Fibroblast of the conjunctiva (primary cell): ENCODE data around the gene RCN1.
A peak's percentile ranks its signal among the peaks of the same experiment; 100 is the strongest.
"Not testable (repeated sequence)": the region's sequence is repeated elsewhere in the genome, so short reads cannot be mapped to it uniquely, and the experiment has no call there.

Source experiments
- DNase-seq: peaks from one replicate; pipeline ENCODE4 v3.0.0-alpha.2; 2010; ENCODE audit warnings: low read depth

RCN1 gene

DNA sequence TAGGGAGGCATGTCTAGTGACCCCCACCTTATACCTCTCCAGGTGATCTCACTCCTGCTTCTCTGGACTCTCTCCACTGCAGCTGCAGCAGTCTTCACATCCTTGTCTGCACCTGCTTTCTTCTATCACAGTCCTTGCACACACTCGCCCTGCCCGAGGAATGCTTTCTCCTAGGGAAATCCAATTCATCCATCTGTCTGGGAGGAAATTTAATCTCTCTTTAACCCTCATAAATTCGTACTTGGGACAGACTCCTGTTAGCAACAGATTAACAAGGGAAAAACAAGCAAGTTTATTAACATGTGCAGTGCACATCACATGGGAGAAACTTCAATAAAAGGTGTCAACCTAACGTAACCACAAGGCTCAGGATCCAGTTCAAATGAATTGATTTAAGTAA lies 11.3 kb upstream of the RCN1 start:
- no peak for DNase-seq

DNA sequence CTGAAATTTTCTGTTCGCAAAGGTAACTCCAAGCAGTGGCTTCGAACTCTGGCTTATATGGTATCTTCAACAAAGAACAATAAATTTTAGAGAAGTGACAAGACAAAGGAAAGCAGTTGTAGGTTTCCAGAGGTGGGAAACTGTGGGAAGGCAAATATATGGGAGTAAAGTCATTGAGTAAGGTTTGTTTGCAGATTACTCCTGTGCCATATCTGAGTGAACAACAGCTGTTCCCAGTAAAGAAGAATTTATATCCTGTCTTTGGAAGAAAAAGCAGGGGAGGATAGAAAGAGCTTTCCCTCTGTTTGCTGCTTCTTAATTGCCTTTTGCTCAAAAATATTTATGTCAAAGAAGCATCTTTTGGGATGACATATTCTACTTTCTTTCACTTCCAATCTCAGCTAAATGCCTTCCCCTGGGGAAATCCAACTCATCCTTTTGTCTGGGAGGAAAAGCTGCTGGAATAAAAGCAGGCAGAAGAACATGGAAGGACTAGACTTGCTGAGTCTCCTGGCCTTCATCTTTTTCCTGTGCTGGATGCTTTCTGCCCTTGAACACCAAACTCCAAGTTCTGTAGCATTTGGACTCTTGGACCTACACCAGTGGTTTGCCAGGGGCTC lies 10.4 kb upstream of the RCN1 start:
- DNase-seq: no peak

DNA sequence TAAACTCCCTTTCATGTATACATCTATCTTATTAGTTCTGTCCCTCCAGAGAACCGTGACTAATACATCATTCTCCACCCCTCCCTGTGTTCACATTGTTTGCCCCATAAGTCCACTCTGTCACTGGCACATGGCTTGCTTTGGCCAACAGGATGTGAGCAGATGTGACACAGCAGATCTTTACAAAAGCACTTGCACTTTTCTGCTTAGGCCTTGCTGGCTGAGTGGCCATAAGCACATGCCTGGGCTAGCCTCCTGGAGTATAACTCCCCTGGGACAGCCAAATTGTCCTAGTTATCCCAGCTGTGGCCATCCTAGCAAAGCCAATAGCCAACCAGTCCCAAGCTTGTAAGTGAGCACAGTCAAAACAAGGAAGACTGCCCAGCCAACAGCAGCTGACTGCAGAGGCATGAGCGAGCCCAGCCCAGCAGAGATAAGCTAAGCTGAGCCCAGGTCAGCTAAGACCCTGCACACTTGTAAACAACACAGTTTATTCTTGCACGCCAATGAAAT lies 9.7 kb upstream of the RCN1 start:
- peak; percentile 5 for DNase-seq

DNA sequence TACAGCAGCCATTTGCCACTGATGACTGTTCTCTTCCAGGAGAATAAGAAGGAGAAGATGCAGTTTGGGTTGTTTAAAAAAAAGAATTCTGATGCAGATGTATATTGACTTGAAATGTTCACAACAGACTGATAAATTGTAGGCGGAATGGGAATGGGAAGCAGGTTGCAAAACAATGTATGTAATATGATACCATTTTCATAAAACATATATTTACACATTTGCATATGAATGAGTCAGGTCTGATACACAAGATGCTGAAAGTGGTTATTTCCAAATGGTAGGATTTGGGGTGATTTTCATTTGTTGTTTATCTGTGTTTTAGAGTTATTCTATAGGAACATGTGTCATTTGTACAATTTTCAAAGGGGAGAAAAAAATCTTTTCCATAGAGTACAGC lies 9.0 kb upstream of the RCN1 start:
- no peak for DNase-seq

DNA sequence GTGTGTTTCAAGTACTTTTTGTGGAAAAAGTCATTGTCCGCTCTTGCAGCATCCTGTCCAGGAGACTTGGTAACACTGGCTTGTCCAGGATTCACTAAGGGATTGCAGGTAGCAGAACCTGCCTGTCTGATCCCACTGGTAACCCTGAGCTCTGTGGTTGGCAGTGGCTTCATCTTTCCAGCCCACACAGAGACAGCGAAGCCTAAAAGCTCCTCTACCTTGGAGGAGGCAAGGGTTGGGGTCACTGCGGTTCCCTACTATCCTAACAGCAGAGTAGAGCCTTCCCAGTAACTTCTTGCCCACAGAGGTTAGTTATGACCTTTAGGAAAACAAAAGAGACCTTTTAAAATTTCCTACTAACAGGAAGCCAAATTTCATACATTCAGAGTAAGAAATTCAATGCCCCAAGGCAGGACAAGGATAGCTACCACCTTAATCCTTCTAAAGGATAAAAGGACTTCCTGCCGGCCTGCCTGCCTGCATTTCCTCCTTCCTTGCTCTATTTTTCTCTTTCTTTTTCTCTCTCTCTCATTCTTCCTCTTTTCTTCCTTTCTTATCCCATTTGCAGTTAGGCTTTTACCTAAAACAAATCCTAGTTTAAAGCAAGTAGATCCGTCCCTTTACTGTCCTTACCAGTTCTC lies 8.4 kb upstream of the RCN1 start:
- no peak for DNase-seq

DNA sequence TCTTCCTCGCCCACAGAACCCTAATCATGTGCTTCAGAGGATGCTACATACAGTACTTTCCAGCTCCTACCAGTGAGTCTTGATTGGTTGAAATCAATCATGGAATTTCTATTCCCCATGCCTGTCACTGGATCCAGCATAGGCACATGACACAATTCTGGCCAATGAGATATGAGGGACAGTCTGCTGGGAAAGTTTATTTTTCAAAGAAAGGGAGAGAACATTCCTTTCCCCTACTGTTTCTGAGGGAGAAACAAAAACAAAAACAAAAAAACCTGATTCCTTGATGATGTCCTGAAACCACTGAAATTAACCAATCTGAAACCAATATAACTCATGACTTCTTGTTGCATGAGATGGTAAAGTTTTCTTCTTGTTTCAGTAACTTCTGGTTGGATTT lies 3.3 kb upstream of the RCN1 start:
- peak; percentile 57 for DNase-seq

DNA sequence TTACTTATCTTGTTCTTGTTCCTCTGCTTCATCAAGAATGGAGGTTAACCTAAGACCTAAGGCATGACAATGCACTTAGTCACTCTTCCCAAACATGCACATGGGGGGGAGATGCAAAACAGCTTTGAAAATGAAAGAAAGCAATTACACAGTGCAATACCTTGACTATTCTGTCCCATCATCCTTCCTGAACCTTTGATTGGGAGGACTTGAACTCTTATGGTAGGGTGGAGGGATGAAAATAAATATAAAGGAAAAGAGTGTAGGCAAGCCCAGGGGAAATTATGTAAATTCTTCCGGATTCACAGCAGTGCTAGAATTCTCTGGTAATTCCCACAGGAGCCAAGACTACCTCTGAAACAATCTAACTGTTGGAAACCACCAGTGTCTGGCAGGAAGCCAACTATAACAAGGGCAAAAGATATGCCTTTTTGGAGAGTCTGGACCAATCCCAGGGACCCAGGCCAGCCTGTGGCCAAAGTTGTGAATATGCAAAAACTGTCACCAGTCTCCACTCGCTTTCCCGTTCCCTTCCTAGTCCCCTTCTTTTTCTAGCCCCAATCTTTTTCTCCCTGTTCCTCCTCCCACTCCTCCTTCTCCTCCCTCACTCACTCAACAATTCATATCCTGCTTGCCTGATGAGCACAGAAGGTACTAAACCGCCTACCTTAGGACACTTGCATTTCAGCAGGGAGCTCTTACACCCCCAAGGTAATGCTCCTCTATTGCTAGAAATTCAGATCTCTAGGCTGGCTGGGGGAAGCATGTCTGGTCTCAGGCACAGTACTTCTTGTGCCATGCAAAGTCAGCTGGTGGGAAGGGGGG lies 2.5 kb upstream of the RCN1 start:
- peak; percentile 82 for DNase-seq

DNA sequence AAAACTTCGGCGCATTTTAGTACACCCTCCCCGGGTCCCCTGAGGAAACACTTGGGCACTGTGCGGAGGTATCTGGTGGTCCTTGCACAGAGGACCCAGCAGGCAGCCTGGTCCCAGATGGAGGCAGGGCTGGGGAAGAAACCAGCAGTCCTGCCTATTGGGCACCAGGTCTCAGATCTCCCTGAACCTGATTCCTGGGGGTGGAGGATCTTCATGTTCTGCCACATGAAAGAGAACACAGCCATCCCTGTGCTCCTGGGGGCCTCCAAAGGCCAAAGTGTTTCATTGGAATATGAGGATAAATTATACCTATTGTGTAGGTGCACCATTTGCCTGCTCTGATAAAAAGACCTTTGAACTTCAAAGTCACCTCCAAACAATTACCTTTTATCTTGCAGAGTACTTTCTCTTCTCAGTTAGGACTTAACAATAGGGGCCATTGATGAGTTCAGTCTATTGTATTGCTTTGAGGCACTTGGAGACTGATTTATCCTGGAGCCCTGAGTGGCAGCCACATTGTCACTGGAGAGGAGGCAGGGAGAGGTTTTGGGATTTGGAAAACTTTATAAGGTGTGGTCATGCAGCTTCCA lies 1.8 kb downstream of the RCN1 start:
- no peak for DNase-seq

DNA sequence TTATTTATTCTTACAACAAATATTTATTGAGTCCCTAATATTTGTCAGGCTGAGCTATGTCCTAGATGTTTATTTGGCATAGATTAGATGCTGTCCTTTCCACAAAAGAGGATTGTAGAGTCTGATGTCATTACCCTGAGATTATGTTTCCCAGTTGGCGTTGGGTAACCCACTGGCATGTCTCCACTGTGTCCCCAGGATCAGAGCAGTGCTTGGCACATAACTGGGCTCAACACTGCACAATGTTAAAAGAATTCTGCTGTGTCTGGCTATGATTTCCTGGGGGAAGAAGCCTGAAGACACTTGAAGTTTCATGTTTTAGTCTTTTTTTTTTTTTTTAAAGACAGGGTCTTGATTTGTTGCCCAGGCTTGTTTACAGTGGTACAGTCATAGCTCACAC lies 4.0 kb downstream of the RCN1 start:
- DNase-seq: no peak

DNA sequence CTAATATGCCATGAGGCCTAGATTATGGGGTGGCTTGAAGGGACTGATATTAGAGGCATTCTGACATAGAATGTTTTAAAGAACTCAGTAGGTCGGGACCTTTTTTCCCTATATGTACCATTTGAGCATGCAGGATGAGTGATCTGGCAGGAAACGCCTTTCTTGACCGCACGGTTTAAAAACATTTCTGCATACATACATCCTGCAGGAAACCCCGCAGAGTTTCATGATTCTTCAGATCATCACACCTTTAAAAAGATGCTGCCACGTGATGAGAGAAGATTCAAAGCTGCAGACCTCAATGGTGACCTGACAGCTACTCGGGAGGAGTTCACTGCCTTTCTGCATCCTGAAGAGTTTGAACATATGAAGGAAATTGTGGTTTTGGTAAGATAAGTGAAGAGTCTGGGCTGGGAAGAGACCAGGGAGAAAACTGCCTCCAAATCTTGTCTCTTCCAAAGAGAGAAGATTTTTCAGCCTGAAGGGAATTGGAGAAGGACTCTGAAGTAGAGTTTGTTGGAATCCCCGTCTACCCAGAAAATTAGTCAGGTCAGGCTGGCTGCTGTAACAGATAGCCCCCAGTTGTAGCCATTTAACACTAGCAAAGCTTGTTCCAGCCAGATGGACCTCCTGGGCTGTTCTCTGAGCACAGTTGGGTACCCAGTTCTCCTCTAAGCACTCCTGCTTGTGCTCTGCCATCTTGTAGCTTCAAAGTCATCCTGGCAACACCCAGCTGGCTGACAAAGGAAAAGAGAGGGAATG lies 7.4 kb downstream of the RCN1 start:
- no peak for DNase-seq

DNA sequence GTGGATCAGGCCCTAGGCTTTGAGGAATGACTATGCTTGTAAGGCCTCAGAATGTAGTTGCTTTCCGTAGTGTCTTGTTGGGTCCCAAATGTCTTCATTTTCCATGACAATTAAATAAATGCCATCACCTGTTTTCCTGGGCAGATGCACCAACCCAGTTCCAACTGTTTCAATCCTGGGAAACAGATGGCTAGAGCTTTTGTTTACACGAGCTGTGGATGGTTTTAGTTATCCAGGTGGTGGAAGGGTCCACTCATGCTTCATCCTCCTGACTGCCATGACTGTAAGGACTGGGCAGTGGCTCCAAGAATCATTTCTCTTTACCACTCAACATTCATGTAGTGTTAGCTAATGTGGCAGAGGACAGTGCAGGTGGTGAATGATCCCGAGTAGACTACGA lies 8.6 kb downstream of the RCN1 start:
- no peak for DNase-seq

DNA sequence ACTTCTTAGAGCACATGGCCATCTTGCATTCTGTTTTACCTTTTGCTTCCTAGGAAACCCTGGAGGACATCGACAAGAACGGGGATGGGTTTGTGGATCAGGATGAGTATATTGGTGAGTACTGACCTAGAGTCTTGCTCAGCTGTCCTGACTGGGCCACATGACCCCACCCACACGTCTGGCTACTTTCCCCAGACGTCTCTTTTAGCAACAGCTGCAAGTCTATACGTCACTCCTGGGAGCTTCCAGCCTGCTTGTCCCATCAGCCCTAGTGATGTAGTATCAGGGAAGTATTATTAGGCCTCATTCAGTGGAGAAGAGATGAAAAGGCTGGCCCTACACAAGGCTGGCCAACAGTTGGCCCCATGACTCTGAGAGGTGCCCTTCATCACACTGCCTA lies 9.6 kb downstream of the RCN1 start:
- DNase-seq: no peak

DNA sequence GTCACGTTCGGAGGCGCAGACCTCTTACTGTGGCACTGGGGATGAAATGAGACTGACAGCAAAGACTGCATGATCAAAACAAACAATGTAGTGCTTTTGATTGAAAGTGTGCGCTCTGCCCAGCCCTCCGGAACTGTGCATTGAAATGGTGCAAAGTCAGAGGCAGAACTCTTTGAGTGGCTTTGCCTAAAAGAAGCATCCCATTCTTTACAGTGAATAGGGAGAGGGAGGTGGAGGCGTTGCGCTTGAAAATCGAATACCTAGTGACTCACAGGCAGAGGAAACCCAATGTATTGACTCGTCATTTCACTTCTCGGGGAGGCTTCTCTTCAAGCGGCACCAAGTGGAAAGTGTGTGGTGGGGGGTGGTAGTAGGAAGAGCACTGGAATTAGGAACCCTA lies 10.9 kb downstream of the RCN1 start:
- no peak for DNase-seq

DNA sequence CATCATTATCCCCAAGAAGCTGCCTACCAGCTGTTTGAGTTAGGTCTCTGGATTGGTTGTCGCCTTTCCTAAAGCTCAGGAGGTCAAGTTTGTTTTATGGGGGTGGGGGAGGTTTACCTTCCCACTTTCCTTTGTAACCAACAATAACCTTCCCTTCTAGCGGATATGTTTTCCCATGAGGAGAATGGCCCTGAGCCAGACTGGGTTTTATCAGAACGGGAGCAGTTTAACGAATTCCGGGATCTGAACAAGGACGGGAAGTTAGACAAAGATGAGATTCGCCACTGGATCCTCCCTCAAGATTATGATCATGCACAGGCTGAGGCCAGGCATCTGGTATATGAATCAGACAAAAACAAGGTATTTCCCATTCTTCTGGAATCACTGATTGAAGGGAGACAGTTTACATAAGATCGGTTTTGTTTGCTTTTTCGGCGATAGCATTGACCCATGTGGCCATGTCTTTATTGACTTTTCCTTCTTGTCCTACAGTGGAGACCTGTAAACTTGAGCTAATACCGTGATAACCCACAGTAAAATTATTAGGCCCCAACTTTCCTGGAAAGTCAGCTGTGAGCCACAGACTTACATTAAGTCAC lies 12.3 kb downstream of the RCN1 start:
- DNase-seq: not testable (repeated sequence)

DNA sequence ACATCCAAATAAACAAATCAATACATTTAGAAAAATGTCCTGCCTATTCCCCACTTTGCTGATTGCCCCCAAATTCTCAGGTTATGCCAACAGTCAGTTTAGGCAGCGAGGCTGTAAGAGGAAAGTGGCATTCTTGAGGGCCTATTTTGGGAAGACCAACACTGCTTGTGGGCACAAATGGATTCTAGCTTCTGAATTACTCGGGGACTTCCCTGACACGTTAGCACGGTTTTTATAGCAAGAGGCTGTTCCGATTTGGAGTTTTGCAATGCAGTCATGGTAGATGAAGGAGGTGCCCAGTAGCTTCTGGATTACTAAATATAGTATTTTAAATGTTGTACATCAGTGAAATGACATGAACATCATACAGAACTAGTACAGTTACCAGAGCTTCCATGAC lies 13.1 kb downstream of the RCN1 start:
- no peak for DNase-seq

DNA sequence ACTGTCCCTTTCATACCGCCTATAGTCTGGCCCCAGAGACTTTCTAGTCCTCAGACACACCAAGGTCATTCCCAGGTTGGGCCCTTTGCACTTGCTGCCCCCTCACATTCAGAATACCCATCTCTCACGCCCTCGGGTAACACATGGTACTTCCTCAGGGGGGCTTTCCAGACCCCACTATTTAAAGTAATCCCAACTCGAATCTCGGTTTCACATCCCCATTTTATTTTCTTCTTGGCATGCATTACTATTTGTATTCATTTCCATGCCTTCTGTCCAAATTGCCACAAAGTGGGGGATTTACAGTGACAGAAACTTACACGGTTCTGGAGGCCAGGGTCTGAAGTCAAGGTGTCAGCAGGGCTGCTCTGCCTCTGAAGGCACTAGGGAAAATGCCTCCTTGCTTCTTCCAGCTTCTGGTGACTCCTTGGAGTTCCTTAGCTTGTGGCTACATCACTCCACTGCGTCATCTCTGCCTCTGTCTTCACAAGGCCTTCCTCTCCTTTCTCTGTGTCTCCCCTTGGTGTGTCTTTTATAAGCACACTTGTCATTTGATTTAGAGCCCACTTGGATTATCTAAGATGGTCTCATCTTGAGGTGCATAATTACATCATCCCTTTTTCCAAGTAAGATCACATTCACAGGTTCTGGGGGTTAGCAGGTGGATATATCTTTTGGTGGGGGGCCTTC lies 15.1 kb downstream of the RCN1 start:
- no peak for DNase-seq

DNA sequence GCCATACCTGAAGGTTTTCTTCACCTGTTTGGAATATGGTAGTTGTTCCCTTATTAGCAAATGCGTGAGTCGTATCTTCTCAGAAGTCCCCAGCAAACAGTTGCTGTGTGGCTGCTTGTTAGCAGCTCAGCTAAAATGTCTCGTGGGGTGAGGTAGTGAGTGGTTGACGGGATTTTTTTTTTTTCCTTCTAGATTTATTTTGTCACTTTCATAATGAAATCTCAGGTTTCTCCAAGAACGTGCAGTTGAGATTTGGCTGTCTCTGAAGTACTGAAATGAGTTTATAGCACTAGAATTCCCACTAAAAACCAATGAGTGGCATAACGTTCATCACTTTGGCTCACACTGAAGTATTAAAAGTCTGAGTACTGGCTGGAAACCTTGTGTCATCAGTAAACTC lies 16.8 kb downstream of the RCN1 start:
- no peak for DNase-seq

DNA sequence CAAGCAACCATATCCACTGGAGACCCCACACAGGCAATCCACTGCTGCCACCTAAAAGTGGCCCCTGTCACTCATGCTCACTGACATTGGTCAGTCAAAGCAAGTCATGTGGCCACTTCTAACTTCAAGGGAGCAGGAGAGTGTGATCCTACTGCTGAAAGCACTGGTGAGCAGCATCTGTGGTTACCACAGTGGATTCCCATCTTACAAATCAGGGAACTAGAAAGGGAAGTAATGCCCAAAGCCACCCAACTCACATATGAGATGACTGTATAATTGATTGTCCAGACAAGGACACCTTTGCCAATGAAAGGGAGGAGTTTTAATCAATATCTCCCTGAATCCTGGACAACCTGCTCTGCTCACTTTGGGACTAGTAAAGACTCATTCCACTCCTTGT lies 17.7 kb downstream of the RCN1 start:
- no peak for DNase-seq

DNA sequence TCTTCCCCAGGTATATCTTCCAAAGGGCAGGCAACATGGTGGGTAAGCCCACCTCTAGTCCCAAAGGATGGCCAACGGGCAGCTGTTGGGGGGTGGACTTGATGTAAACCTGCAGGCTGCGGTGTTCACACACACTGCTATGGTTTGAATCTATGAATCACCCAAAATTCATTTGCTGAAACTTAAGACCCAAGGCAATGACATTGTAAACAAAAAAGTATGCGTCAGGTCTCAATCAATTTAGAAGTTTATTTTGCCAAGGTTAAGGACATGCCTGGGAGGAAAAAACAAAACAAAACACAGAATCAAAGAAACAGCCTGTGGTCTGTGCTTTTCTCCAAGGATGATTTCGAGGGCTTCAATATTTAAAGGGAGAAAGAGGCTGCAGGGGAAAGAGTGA lies 18.3 kb downstream of the RCN1 start:
- peak; percentile 16 for DNase-seq

DNA sequence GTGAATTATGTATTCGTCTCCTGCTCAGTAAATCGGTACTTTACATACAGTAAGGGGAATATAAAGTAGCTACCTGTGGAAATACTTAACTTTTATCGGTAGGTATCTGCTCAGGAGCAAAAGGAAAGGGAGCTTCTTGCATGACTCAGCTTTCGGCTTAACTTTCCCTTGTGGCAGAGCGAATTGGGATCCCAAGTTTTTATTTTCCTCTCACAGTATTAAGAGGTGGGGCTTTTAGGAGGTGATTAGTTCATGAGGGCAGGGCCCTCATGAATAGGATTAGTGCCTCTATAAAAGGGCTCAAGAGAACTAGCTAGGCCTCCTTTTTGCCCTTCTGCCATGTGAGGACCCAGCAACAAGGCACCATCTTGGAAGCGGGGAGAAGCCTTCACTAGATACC lies 18.7 kb downstream of the RCN1 start:
- no peak for DNase-seq

DNA sequence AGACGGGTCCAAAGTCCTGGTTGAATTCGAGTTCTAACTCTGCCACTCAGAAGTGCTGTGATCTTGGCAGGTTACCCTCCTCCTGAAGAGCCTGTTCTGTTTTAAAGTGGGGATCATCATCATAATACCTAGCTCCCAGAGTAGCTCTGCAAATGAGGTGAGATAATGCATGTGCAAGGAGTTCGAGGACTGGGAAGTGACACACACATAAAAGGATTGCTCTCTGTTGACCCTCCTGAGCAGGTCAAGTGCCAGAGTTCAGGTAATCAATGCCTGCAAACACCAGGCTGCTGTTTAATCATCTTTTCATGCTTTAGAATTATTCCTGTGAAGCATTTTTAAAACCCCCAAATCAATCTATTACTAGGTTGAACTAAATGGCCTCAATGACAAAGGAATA lies 19.9 kb downstream of the RCN1 start:
- DNase-seq: no peak
